Colon (tissue), 2 donors: ENCODE measurements around the gene ARHGAP33.

Source experiments
- FAIRE-seq: peaks from 2 replicates; lab custom pipeline; 2012; peaks lifted over from hg19 to GRCh38; lab: Jason Lieb, UNC
- donor health status: control.
- donor health status: control.

Gene ARHGAP33

GRCh38 chr19:35777086-35777841 lies 1.9 kb downstream of the ARHGAP33 start:
- FAIRE-seq = no peak

- no peak for FAIRE-seq
These were observed 2.6 kb downstream of the ARHGAP33 start for GRCh38 chr19:35777961-35778360.

GRCh38 chr19:35779033-35779432 lies 3.7 kb downstream of the ARHGAP33 start:
- FAIRE-seq = no peak

- no peak for FAIRE-seq
These were observed 4.7 kb downstream of the ARHGAP33 start for GRCh38 chr19:35780058-35780457.

GRCh38 chr19:35780717-35781116 lies 5.4 kb downstream of the ARHGAP33 start:
- FAIRE-seq = no peak

GRCh38 chr19:35781650-35782049 lies 6.3 kb downstream of the ARHGAP33 start:
- no peak for FAIRE-seq

GRCh38 chr19:35782589-35782988 lies 7.2 kb downstream of the ARHGAP33 start:
- FAIRE-seq = no peak

- no peak for FAIRE-seq
These were observed 8.4 kb downstream of the ARHGAP33 start for GRCh38 chr19:35783469-35784434.

GRCh38 chr19:35784503-35785338 lies 9.4 kb downstream of the ARHGAP33 start:
- no peak for FAIRE-seq

- no peak for FAIRE-seq
These were observed 9.9 kb downstream of the ARHGAP33 start for GRCh38 chr19:35785339-35785627.

- no peak for FAIRE-seq
These were observed 11.2 kb downstream of the ARHGAP33 start for GRCh38 chr19:35786299-35787160.

- no peak for FAIRE-seq
These were observed 11.9 kb downstream of the ARHGAP33 start for GRCh38 chr19:35787227-35787799.

GRCh38 chr19:35788205-35788960 lies 13.0 kb downstream of the ARHGAP33 start:
- no peak for FAIRE-seq

GRCh38 chr19:35789195-35789977 lies 14.0 kb downstream of the ARHGAP33 start:
- FAIRE-seq = no peak

- FAIRE-seq = no peak
These were observed 14.9 kb downstream of the ARHGAP33 start for GRCh38 chr19:35789978-35790944.

GRCh38 chr19:35790981-35791813 lies 15.8 kb downstream of the ARHGAP33 start:
- no peak for FAIRE-seq

GRCh38 chr19:35791814-35792279 lies 16.5 kb downstream of the ARHGAP33 start:
- no peak for FAIRE-seq
